ENCODE results near the gene MCF2L. TPM values are rescaled to one million over a fixed set of nuclear protein-coding genes. Genes with fewer than 3 reads are reported as not detected.

MCF2L gene
- polyA plus RNA-seq, 1 donor (not counting 4 experiments of a cell fraction or from before 2014, with no cell fraction given) = 0.14 TPM

DNA sequence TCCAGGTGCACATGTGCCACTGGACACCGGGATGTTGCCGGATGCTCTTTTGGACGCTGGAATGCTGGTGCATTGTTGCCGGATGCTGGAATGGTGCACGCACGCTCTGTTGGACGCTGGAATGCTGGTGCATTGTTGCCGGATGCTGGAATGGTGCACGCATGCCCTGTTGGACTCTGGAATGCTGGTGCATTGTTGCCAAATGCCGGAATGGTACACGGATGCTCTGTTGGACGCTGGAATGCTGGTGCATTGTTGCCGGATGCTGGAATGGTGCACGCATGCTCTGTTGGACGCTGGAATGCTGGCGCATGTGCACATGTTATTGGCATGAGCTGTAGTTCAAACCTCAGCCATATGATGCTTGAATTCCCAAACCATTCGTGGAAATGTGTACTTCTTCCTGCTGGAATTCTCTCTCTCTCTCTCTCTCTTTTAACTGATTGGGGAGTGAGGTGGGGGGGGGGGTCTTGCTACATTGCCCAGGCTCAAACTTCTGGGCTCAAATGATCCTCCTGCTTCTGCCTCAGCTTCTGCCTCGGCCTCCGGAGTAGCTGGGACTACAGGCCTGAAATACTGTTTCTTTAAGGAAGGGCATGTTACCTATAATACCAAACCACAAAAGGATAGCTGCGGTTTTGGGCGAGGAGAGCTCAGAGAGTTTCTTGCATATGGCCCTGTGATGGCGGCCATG is 1.2 kb upstream of the MCF2L start:
- dilution Hi-C loops (cut with MboI; ENCODE audit: extremely low pct_ligation_motif_present, low sequenced_read_pairs) = no loop called here
- Histone ChIP-seq H4K20me1 (ENCODE audit: control insufficient read depth, extremely low read depth, insufficient read depth, low read length) (peaks cover 6% of the 10 kb centered on the region), H3K9me3 (ENCODE audit: control insufficient read depth, low read depth, low read length) (peaks cover 3% of the 10 kb centered on the region), H3K4me2 (ENCODE audit: control insufficient read depth, extremely low read depth, insufficient read depth, low read depth, low read length) (no peak overlapping the region), H3K4me3 (ENCODE audit: control insufficient read depth in 2 of 3, extremely low read depth in 1 of 3, insufficient read depth in 2 of 3, low read depth in 1 of 3, low read length in 3 of 3) (no peak overlapping the region), H3K9me1 (ENCODE audit: control insufficient read depth, extremely low read depth, insufficient read depth, low read length) (no peaks in the 10 kb centered on the region), H3K79me2 (ENCODE audit: control insufficient read depth, insufficient read depth, low read length) (no peaks in the 10 kb centered on the region), H3K27me3 (ENCODE audit: control insufficient read depth, extremely low read depth, insufficient read depth, low read length) (peaks cover 61% of the 10 kb centered on the region), H3K36me3 (ENCODE audit: control insufficient read depth in 2 of 2, extremely low read depth in 1 of 2, insufficient read depth in 2 of 2, low read length in 2 of 2) (no peaks in the 10 kb centered on the region), H3K9ac (ENCODE audit: control insufficient read depth, extremely low read depth, insufficient read depth, low read length) (no peak overlapping the region), H3K27ac (ENCODE audit: control insufficient read depth, insufficient read depth, low read length) (no peak overlapping the region), H3K4me1 (ENCODE audit: control insufficient read depth, extremely low read depth, insufficient read depth, low read length) (peaks cover 4% of the 10 kb centered on the region), H2AFZ (ENCODE audit: control insufficient read depth, low read length) (no peak overlapping the region)
- no peak for FAIRE-seq
- no peak for DNase-seq (ENCODE audit: low read depth, low spot score)
- TF ChIP-seq EZH2 (IDR thresholded peaks at IDR 0.05; ENCODE audit: low read length) = no peak
- TF ChIP-seq, protein P1, sequence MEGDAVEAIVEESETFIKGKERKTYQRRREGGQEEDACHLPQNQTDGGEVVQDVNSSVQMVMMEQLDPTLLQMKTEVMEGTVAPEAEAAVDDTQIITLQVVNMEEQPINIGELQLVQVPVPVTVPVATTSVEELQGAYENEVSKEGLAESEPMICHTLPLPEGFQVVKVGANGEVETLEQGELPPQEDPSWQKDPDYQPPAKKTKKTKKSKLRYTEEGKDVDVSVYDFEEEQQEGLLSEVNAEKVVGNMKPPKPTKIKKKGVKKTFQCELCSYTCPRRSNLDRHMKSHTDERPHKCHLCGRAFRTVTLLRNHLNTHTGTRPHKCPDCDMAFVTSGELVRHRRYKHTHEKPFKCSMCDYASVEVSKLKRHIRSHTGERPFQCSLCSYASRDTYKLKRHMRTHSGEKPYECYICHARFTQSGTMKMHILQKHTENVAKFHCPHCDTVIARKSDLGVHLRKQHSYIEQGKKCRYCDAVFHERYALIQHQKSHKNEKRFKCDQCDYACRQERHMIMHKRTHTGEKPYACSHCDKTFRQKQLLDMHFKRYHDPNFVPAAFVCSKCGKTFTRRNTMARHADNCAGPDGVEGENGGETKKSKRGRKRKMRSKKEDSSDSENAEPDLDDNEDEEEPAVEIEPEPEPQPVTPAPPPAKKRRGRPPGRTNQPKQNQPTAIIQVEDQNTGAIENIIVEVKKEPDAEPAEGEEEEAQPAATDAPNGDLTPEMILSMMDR (optimal IDR thresholded peaks at IDR 0.05 in 1 of 3, IDR thresholded peaks at IDR 0.05 in 1 of 3, conservative IDR thresholded peaks at IDR 0.05 in 1 of 3; ENCODE audit: extremely low read depth in 1 of 3, insufficient read depth in 2 of 3, low read length in 3 of 3) = no peak

DNA sequence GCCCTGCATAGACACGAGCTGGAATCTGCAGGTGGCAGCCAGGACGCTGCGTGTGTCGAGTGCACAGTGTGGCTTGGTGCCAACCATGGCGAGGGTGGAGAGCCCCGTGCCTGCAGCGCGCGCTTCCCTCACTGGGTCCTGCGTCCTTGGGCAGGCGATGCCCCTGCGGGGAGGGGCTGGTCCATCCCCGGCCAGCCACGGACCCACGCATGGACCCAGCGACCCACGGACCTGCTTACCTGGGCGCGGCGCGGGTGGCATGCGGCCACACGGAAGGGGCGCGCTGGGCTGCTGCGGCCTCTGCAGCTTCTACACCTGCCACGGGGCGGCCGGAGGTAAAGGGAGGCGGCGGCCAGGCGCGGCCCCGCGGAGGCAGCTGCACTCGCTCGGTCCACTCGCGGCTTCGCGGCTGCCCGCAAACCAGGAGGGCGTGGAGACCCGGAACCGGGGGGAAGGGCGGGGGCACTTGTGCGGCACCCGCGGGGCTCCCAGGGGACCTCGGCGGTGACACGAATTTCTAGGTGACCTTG is 569 bp upstream of the MCF2L start:
- Histone ChIP-seq H2AFZ (ENCODE audit: control insufficient read depth, low read length) (no peak overlapping the region), H3K27ac (ENCODE audit: control insufficient read depth, insufficient read depth, low read length) (no peak overlapping the region)
- no peak for FAIRE-seq

More for the DNA sequence above, 569 bp upstream of the MCF2L start:
- peaks cover 3% of the 10 kb centered on the region for H3K9me3 ChIP-seq (ENCODE audit: control insufficient read depth, low read depth, low read length)
- no peak for DNase-seq (ENCODE audit: low read depth, low spot score)
- peaks cover 61% of the 10 kb centered on the region for H3K27me3 ChIP-seq (ENCODE audit: control insufficient read depth, extremely low read depth, insufficient read depth, low read length)
- no peak overlapping the region for H3K4me3 ChIP-seq (ENCODE audit: control insufficient read depth in 2 of 3, extremely low read depth in 1 of 3, insufficient read depth in 2 of 3, low read depth in 1 of 3, low read length in 3 of 3)
- H3K36me3 ChIP-seq (ENCODE audit: control insufficient read depth in 2 of 2, extremely low read depth in 1 of 2, insufficient read depth in 2 of 2, low read length in 2 of 2) = no peaks in the 10 kb centered on the region
- peak overlapping the region; percentile 22 for H3K4me2 ChIP-seq (ENCODE audit: control insufficient read depth, extremely low read depth, insufficient read depth, low read depth, low read length)
- dilution Hi-C loops (cut with MboI; ENCODE audit: extremely low pct_ligation_motif_present, low sequenced_read_pairs) = no loop called here
- no peaks in the 10 kb centered on the region for H3K9me1 ChIP-seq (ENCODE audit: control insufficient read depth, extremely low read depth, insufficient read depth, low read length)
- peaks cover 4% of the 10 kb centered on the region for H3K4me1 ChIP-seq (ENCODE audit: control insufficient read depth, extremely low read depth, insufficient read depth, low read length)
- no peaks in the 10 kb centered on the region for H3K79me2 ChIP-seq (ENCODE audit: control insufficient read depth, insufficient read depth, low read length)
- peak; percentile 82 for TF ChIP-seq EZH2 (IDR thresholded peaks at IDR 0.05; ENCODE audit: low read length)
- TF ChIP-seq, protein P1 (optimal IDR thresholded peaks at IDR 0.05 in 1 of 3, IDR thresholded peaks at IDR 0.05 in 1 of 3, conservative IDR thresholded peaks at IDR 0.05 in 1 of 3; ENCODE audit: extremely low read depth in 1 of 3, insufficient read depth in 2 of 3, low read length in 3 of 3) = peak in 1 of 3 experiments; percentile 28
- H3K9ac ChIP-seq (ENCODE audit: control insufficient read depth, extremely low read depth, insufficient read depth, low read length) = no peak overlapping the region
- peaks cover 6% of the 10 kb centered on the region for H4K20me1 ChIP-seq (ENCODE audit: control insufficient read depth, extremely low read depth, insufficient read depth, low read length)

Measured in keratinocyte (primary cell).